ENCODE results near the gene DOCK8. TPM values are rescaled to one million over a fixed set of nuclear protein-coding genes. Genes with fewer than 3 reads are reported as not detected.

DOCK8 gene
- total RNA-seq, 1 experiment from 2014 or later: not detected

GRCh38 chr9:266228-266627, 51.6 kb downstream of the DOCK8 start:
- no peaks in the 10 kb centered on the region for H3K36me3 ChIP-seq
- no peaks in the 10 kb centered on the region for H3K4me1 ChIP-seq (replicated peaks)
- no peaks in the 10 kb centered on the region for H3K9me3 ChIP-seq (replicated peaks)
- no peak overlapping the region for H3K4me3 ChIP-seq
- no peak overlapping the region for H3K27ac ChIP-seq
- H3K27me3 ChIP-seq (replicated peaks): no peaks in the 10 kb centered on the region
- DNase-seq (ENCODE audit: low read depth in 1 of 2, low spot score in 2 of 2): no peak

DNA sequence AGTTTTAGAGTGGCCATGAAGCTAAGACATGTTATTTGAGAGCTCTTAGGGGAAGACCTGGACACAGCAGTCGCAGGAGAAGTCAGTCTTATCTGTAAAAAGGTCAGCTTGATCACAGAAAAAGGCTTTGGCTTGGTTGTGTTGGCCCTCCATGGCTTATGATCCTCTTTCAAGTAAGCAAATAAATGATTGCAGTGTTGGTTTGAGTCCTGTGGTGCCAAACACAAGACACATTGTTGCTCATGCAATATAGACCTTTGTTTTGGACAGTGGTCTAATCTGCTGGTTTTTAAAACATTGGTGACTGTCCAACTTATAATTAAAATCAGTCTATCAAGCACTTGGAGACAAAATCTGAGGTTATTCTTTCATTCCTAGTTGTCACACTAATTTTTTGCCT, 54.0 kb downstream of the DOCK8 start:
- H3K9me3 ChIP-seq (replicated peaks): no peaks in the 10 kb centered on the region
- H3K4me3 ChIP-seq: no peak overlapping the region
- no peaks in the 10 kb centered on the region for H3K27me3 ChIP-seq (replicated peaks)
- no peak overlapping the region for H3K27ac ChIP-seq
- no peak for DNase-seq (ENCODE audit: low read depth in 1 of 2, low spot score in 2 of 2)
- H3K4me1 ChIP-seq (replicated peaks): no peaks in the 10 kb centered on the region
- no peaks in the 10 kb centered on the region for H3K36me3 ChIP-seq

DNA sequence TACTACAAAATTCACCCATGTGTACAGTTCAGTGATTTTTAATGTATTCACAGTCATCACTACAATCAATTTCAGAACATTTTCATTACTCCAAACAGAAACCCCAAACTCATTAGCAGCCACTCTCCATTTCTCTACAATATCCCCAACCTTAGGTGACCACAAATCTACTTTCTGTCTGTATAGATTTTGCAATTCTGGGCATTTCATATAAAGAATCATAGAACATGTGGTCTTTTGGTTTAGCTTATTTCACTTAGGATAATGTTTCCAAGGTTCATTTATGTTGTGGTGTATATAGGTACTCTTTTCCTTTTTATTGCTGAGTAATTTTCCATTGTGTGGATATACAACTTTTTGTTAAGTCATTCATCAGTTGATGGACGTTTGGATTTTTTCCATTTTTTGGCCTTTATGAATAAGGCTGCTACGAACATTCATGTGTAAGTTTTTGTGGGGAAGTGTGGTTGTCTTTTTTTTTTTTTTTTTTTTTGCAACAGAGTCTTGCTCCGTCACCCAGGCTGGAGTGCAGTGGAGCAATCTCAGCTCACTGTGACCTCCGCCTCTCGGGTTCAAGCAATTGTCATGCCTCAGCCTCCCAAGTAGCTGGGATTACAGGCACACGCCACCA, 54.5 kb downstream of the DOCK8 start:
- no peak overlapping the region for H3K4me3 ChIP-seq
- H3K27me3 ChIP-seq (replicated peaks): no peaks in the 10 kb centered on the region
- H3K9me3 ChIP-seq (replicated peaks): no peaks in the 10 kb centered on the region
- no peaks in the 10 kb centered on the region for H3K36me3 ChIP-seq
- H3K27ac ChIP-seq: no peak overlapping the region
- no peaks in the 10 kb centered on the region for H3K4me1 ChIP-seq (replicated peaks)
- DNase-seq (ENCODE audit: low read depth in 1 of 2, low spot score in 2 of 2): no peak

GRCh38 chr9:270657-271237, 56.1 kb downstream of the DOCK8 start:
- Histone ChIP-seq H3K9me3 (replicated peaks) (no peaks in the 10 kb centered on the region), H3K27ac (no peak overlapping the region), H3K4me3 (no peak overlapping the region), H3K27me3 (replicated peaks) (no peaks in the 10 kb centered on the region), H3K36me3 (no peaks in the 10 kb centered on the region), H3K4me1 (replicated peaks) (no peaks in the 10 kb centered on the region)
- DNase-seq (ENCODE audit: low read depth in 1 of 2, low spot score in 2 of 2): no peak

DNA sequence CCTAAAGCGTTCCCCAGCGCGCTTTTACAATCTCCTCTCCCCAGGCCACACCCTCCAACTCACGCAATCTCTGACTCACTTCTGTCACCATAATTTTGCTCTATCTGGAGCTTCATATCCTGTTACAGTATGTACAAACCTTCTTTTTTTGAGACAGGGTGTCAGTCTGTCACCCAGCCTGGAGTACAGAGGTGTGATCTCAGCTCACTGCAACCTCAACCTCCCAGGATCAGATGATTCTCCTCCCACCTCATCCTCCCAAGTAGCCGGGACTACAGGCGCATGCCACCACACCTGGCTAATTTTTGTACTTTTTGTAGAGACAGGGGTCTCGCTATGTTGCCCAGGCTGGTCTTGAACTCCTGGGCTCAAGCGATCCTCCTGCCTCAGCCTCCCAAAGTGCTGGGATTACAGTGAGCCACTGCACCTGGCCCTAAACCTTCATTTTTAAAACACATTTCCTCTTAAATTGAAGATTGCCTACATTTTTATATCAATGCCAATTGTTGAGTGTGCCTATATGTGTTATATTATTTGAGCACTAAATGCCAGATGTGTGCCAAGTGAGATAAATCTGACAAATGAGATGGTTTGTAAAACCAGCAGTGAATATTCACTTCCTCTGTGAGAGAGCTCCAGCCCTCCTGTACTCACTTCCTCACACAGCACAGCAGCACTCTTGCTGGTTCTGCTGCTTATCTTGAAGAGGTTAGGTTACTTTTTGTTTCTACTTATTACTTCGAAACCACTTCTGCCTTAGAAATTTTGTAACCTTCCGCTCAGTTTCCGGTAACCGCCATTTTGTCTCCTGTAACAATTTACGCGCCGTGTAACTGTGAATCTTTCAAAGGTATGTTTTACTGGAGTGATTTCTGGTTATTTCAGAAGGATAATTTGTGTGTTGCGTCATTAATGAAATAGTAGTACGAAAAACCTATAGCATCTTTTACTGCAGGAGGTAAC, 57.9 kb downstream of the DOCK8 start:
- Histone ChIP-seq H3K4me1 (replicated peaks) (no peaks in the 10 kb centered on the region), H3K36me3 (no peaks in the 10 kb centered on the region), H3K27me3 (replicated peaks) (no peaks in the 10 kb centered on the region), H3K9me3 (replicated peaks) (no peaks in the 10 kb centered on the region), H3K27ac (no peak overlapping the region), H3K4me3 (no peak overlapping the region)
- DNase-seq (ENCODE audit: low read depth in 1 of 2, low spot score in 2 of 2): no peak

DNA sequence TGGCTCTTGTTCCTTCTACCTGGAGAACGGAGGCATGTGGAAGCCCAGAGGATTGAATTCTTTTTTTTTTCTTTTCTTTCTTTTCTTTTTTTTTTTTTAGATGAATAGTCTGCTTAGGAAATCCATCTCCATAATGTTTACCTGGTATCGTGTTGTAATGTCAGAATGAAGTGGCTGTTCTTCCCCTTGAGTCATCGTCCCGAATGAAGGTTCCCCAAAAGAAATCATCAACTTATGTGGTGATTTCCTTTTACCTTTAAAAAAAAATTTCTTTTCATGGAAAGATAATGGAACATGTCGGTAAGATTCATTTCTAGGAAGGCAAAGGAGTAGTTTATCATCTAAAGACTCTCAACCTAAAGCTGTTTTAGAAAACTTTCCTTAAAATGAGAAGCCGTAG, 59.7 kb downstream of the DOCK8 start:
- Histone ChIP-seq H3K4me3 (no peak overlapping the region), H3K9me3 (replicated peaks) (no peaks in the 10 kb centered on the region)

DNA sequence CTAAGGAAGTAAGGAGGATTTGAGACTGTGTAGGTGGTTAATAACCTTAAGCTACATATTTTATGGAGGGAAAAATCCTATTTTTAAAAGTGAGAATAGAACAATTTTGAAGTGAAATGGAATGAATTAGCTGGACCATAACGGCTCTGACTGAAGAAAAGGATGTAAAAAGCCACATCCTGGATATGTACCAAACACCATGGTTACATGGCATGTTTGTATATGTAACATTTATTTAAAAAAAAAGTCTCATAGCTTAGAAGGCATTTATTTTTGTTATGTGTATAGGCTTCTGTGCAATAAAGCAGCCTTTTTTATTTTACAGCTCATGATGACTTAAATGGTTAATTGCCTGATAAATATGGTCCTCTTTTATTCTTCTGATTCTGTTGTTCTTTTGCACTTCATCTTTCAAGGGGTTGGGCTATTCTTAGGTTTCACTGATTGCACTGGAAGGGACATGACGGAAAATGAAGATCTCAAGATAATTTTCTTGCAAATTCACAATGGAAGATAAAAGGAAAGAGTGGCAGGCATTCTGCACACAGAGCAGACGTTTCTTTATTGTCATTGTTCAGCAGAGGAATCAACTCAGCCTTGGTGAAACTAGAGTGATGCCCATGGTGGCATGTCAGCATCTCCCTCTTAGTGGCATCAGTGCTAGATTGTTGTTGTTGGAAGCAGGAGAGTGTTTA, 63.1 kb downstream of the DOCK8 start:
- DNase-seq (ENCODE audit: low read depth in 1 of 2, low spot score in 2 of 2): no peak
- no peaks in the 10 kb centered on the region for H3K36me3 ChIP-seq
- no peak overlapping the region for H3K4me3 ChIP-seq
- H3K27ac ChIP-seq: no peak overlapping the region
- no peaks in the 10 kb centered on the region for H3K4me1 ChIP-seq (replicated peaks)
- H3K27me3 ChIP-seq (replicated peaks): no peaks in the 10 kb centered on the region
- H3K9me3 ChIP-seq (replicated peaks): no peaks in the 10 kb centered on the region

More for the DNA sequence above, 59.7 kb downstream of the DOCK8 start:
- Histone ChIP-seq H3K27me3 (replicated peaks) (no peaks in the 10 kb centered on the region), H3K4me1 (replicated peaks) (no peaks in the 10 kb centered on the region), H3K36me3 (no peaks in the 10 kb centered on the region), H3K27ac (no peak overlapping the region)
- DNase-seq (ENCODE audit: low read depth in 1 of 2, low spot score in 2 of 2): no peak

GRCh38 chr9:278651-279050, 64.0 kb downstream of the DOCK8 start:
- no peak for DNase-seq (ENCODE audit: low read depth in 1 of 2, low spot score in 2 of 2)
- Histone ChIP-seq H3K36me3 (no peaks in the 10 kb centered on the region), H3K27me3 (replicated peaks) (no peaks in the 10 kb centered on the region), H3K4me1 (replicated peaks) (no peaks in the 10 kb centered on the region), H3K4me3 (no peak overlapping the region), H3K9me3 (replicated peaks) (no peaks in the 10 kb centered on the region), H3K27ac (no peak overlapping the region)

- Histone ChIP-seq H3K27me3 (replicated peaks) (no peaks in the 10 kb centered on the region), H3K27ac (no peak overlapping the region), H3K9me3 (replicated peaks) (no peaks in the 10 kb centered on the region), H3K36me3 (no peaks in the 10 kb centered on the region), H3K4me3 (no peak overlapping the region), H3K4me1 (replicated peaks) (no peaks in the 10 kb centered on the region)
- no peak for DNase-seq (ENCODE audit: low read depth in 1 of 2, low spot score in 2 of 2)
Observed at GRCh38 chr9:279674-280073, 65.0 kb downstream of the DOCK8 start.

DNA sequence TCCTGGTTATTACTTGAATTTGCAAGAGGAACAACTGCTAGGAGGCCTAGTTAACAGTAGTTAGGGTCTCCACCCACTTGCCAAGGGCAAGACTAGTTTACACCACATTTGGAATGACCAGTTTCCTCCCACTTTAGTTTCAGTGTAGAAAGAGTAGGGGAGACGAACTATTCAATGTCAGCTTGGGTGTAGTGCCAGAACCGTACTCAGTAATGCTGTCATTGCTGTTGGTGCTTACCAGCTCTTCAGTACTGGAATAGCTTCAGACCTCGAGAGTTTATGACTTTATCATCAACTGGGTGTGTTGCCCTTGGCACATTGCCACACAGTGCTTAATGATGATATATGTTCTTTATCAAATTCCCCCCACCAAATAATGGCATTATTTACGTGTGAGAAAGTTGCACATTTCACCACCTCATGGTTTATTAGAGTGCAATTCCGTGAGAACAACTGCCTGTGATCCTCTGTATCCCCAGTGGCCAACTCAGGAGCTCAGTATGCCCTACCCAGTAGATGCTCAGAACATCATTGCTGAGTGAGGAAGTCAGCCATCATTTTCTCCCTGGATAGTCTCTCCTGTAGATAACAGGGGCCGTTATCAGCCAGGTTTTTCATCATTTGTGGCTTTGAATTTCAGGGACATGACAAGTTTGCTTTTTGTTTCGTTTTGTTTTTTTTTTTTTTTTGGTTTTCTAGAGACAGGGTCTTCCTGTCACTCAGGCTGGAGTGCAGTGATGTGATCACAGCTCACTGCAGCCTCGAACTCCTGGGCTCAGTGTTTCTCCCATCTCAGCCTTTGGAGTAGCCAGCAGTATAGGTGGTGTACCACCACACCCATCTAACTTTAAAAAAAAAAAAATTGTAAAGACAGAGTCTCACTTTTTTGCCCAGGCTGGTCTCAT, 67.3 kb downstream of the DOCK8 start:
- Histone ChIP-seq H3K4me1 (replicated peaks) (no peaks in the 10 kb centered on the region), H3K36me3 (no peaks in the 10 kb centered on the region), H3K4me3 (no peak overlapping the region), H3K9me3 (replicated peaks) (no peaks in the 10 kb centered on the region), H3K27me3 (replicated peaks) (no peaks in the 10 kb centered on the region), H3K27ac (no peak overlapping the region)
- DNase-seq (ENCODE audit: low read depth in 1 of 2, low spot score in 2 of 2): no peak

GRCh38 chr9:286071-286740, 71.5 kb downstream of the DOCK8 start:
- Histone ChIP-seq H3K4me1 (replicated peaks) (no peaks in the 10 kb centered on the region), H3K9me3 (replicated peaks) (no peaks in the 10 kb centered on the region), H3K36me3 (no peaks in the 10 kb centered on the region), H3K27ac (no peak overlapping the region), H3K4me3 (no peak overlapping the region), H3K27me3 (replicated peaks) (no peaks in the 10 kb centered on the region)
- DNase-seq (ENCODE audit: low read depth in 1 of 2, low spot score in 2 of 2): no peak

DNA sequence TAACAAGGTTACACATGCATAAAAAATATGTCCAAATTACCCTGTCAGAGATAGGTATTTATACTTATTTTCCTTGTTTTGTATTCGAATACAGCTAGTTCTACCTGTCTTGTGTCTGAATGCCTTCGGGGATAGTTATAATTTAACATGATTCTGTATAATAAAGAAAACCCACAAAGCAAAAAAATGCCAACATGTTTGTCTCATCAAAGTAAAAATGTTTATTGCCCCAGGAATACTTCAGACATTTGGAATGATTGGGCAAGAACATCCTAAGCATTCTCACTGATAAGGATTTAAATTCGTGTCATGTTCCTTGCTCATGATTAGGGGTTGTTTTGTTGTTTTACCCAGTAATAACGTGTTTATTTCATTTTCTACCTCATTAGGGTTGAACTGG, 74.5 kb downstream of the DOCK8 start:
- no peak for DNase-seq (ENCODE audit: low read depth in 1 of 2, low spot score in 2 of 2)
- Histone ChIP-seq H3K27me3 (replicated peaks) (no peaks in the 10 kb centered on the region), H3K4me1 (replicated peaks) (no peaks in the 10 kb centered on the region), H3K27ac (no peak overlapping the region), H3K4me3 (no peak overlapping the region), H3K9me3 (replicated peaks) (no peaks in the 10 kb centered on the region), H3K36me3 (no peaks in the 10 kb centered on the region)
